Ovary (tissue), 3 donors: ENCODE results near the gene RGS5.

ENCODE experiments used
- CTCF ChIP-seq, 3 donors: fragments of 450-650 bp in 2 of 3; fragments of 200-600 bp in 1 of 3; IDR thresholded peaks; one replicate each; pipeline versions ENCODE4 v1.5.1 to v1.8.0; 2016 to 2022; ENCODE audit warnings: antibody characterized with exemption in 3 of 3, mild to moderate bottlenecking in 1 of 3
- POLR2A ChIP-seq: fragments of 450-650 bp; IDR thresholded peaks from one replicate; pipeline ENCODE4 v1.6.1; 2017; ENCODE audit warnings: antibody characterized with exemption, mild to moderate bottlenecking, moderate library complexity
- donor health status: DM: no; HTN: no; CAD: no.

GRCh38 chr1:163168053-163168452 is 34.7 kb downstream of the RGS5 start:
- TF ChIP-seq CTCF (IDR thresholded peaks at IDR 0.05) (no peak), POLR2A (no peak)
